HEK293T (cell line): ENCODE results near the gene PPIL1.

ENCODE experiments used
- ARNT ChIP-seq: fragments of 450-650 bp; IDR thresholded peaks from 2 replicates; pipeline ENCODE4 v1.6.1; 2017; ENCODE audit warnings: mild to moderate bottlenecking
- BHLHE40 ChIP-seq: fragments of 450-650 bp; IDR thresholded peaks from 2 replicates; pipeline ENCODE4 v1.6.1; 2016; ENCODE audit warnings: mild to moderate bottlenecking, moderate library complexity, borderline replicate concordance
- CTBP1 ChIP-seq: fragments of 450-650 bp; IDR thresholded peaks from 2 replicates; pipeline ENCODE4 v1.6.1; 2016; ENCODE audit warnings: borderline replicate concordance
- FOXA1 ChIP-seq: fragments of 450-650 bp; IDR thresholded peaks from 2 replicates; pipeline ENCODE4 v1.6.1; 2016; ENCODE audit warnings: mild to moderate bottlenecking
- FOXM1 ChIP-seq: fragments of 450-650 bp; IDR thresholded peaks from 2 replicates; pipeline ENCODE4 v1.6.1; 2017; ENCODE audit warnings: mild to moderate bottlenecking, borderline replicate concordance
- NFRKB ChIP-seq: fragments of 450-650 bp; IDR thresholded peaks from 2 replicates; pipeline ENCODE4 v1.6.1; 2016; ENCODE audit warnings: mild to moderate bottlenecking, moderate library complexity
- SP1 ChIP-seq: fragments of 450-650 bp; IDR thresholded peaks from 2 replicates; pipeline ENCODE4 v1.6.1; 2017
- SUZ12 ChIP-seq: fragments of 450-650 bp; IDR thresholded peaks from 2 replicates; pipeline ENCODE4 v1.6.1; 2016; ENCODE audit warnings: mild to moderate bottlenecking
- TARDBP ChIP-seq: fragments of 450-650 bp; IDR thresholded peaks from 2 replicates; pipeline ENCODE4 v1.6.1; 2016
- ZNF384 ChIP-seq: fragments of 450-650 bp; IDR thresholded peaks from 2 replicates; pipeline ENCODE4 v1.6.1; 2016
- TF ChIP-seq, protein P1 (sequence below): fragments of 450-650 bp; IDR thresholded peaks from 2 replicates; pipeline ENCODE4 v1.6.1; 2016

DNA sequence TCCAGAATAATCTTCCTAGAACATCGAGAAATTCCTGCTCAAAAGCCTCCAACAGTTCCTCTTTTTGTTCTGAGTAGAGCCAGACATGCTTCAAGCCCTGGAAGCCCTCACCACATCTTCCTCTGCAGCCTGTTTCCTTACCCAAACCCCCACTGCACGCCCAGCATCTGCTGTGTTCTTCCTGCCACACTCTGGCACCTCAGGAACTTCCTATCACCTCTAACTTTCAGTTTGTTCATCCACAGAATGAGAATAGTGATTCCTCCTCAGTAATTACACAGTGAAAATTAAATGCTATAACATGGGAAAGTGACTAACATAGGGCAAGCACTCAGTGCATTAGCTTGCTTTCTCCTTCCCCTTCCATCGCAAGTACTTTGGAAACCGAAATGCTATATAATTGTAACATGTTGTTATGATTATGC, 37.4 kb upstream of the PPIL1 start:
- TF ChIP-seq TARDBP (no peak), FOXM1 (no peak), SP1 (no peak), BHLHE40 (no peak), CTBP1 (no peak), SUZ12 (no peak), ZNF384 (no peak), FOXA1 (no peak), ARNT (no peak), NFRKB (no peak)
- TF ChIP-seq, protein P1, sequence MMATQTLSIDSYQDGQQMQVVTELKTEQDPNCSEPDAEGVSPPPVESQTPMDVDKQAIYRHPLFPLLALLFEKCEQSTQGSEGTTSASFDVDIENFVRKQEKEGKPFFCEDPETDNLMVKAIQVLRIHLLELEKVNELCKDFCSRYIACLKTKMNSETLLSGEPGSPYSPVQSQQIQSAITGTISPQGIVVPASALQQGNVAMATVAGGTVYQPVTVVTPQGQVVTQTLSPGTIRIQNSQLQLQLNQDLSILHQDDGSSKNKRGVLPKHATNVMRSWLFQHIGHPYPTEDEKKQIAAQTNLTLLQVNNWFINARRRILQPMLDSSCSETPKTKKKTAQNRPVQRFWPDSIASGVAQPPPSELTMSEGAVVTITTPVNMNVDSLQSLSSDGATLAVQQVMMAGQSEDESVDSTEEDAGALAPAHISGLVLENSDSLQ, result no peak
